ENCODE results near the gene PLA2G2F.

Gene PLA2G2F

GRCh38 chr1:20139776-20140612, 871 bp downstream of the PLA2G2F start:
- no peak overlapping the region for H3K4me3 ChIP-seq (ENCODE audit: low read depth, low read length)
- no peak for DNase-seq (ENCODE audit: low read depth)

- no peak overlapping the region for H3K4me3 ChIP-seq (ENCODE audit: low read depth, low read length)
- DNase-seq (ENCODE audit: low read depth) = no peak
Measured at GRCh38 chr1:20141001-20141400, 1.9 kb downstream of the PLA2G2F start.

- DNase-seq (ENCODE audit: low read depth) = no peak
- H3K4me3 ChIP-seq (ENCODE audit: low read depth, low read length) = no peak overlapping the region
Measured at GRCh38 chr1:20141466-20141865, 2.3 kb downstream of the PLA2G2F start.

- no peak overlapping the region for H3K4me3 ChIP-seq (ENCODE audit: low read depth, low read length)
- DNase-seq (ENCODE audit: low read depth) = no peak
Measured at GRCh38 chr1:20142001-20142710, 3.0 kb downstream of the PLA2G2F start.

GRCh38 chr1:20143318-20143717, 4.2 kb downstream of the PLA2G2F start:
- no peak overlapping the region for H3K4me3 ChIP-seq (ENCODE audit: low read depth, low read length)

GRCh38 chr1:20143734-20144565, 4.8 kb downstream of the PLA2G2F start:
- H3K4me3 ChIP-seq (ENCODE audit: low read depth, low read length) = no peak overlapping the region
- DNase-seq (ENCODE audit: low read depth) = no peak

More at GRCh38 chr1:20143318-20143717, 4.2 kb downstream of the PLA2G2F start:
- DNase-seq (ENCODE audit: low read depth) = no peak

GRCh38 chr1:20147846-20148570, 8.9 kb downstream of the PLA2G2F start:
- no peak for DNase-seq (ENCODE audit: low read depth)
- no peak overlapping the region for H3K4me3 ChIP-seq (ENCODE audit: low read depth, low read length)

- no peak for DNase-seq (ENCODE audit: low read depth)
- H3K4me3 ChIP-seq (ENCODE audit: low read depth, low read length) = no peak overlapping the region
Measured at GRCh38 chr1:20148571-20149500, 9.7 kb downstream of the PLA2G2F start.

GRCh38 chr1:20149601-20150325, 10.6 kb downstream of the PLA2G2F start:
- DNase-seq (ENCODE audit: low read depth) = no peak

GRCh38 chr1:20150326-20150705, 11.2 kb downstream of the PLA2G2F start:
- H3K4me3 ChIP-seq (ENCODE audit: low read depth, low read length) = no peak overlapping the region
- DNase-seq (ENCODE audit: low read depth) = no peak

More at GRCh38 chr1:20149601-20150325, 10.6 kb downstream of the PLA2G2F start:
- H3K4me3 ChIP-seq (ENCODE audit: low read depth, low read length) = no peak overlapping the region

GRCh38 chr1:20150969-20151368, 11.8 kb downstream of the PLA2G2F start:
- no peak for DNase-seq (ENCODE audit: low read depth)
- no peak overlapping the region for H3K4me3 ChIP-seq (ENCODE audit: low read depth, low read length)

GRCh38 chr1:20151906-20152598, 12.9 kb downstream of the PLA2G2F start:
- peak; percentile 9 for DNase-seq (ENCODE audit: low read depth)
- H3K4me3 ChIP-seq (ENCODE audit: low read depth, low read length) = peak overlapping the region; percentile 41

GRCh38 chr1:20152599-20152930, 13.4 kb downstream of the PLA2G2F start:
- no peak overlapping the region for H3K4me3 ChIP-seq (ENCODE audit: low read depth, low read length)
- DNase-seq (ENCODE audit: low read depth) = no peak

GRCh38 chr1:20153000-20153418, 13.9 kb downstream of the PLA2G2F start:
- no peak overlapping the region for H3K4me3 ChIP-seq (ENCODE audit: low read depth, low read length)
- no peak for DNase-seq (ENCODE audit: low read depth)

GRCh38 chr1:20154301-20154831, 15.2 kb downstream of the PLA2G2F start:
- no peak for DNase-seq (ENCODE audit: low read depth)
- H3K4me3 ChIP-seq (ENCODE audit: low read depth, low read length) = no peak overlapping the region

- DNase-seq (ENCODE audit: low read depth) = no peak
- no peak overlapping the region for H3K4me3 ChIP-seq (ENCODE audit: low read depth, low read length)
Measured at GRCh38 chr1:20158358-20159070, 19.4 kb downstream of the PLA2G2F start.

All from skeletal muscle cell (primary cell).